ENCODE measurements around the gene VPS13D.
A peak's percentile ranks its signal among the peaks of the same experiment; 100 is the strongest.

The VPS13D gene

GRCh38 chr1:12204754-12205658, 24.8 kb upstream of the VPS13D start:
- no peak for DNase-seq (ENCODE audit: low read depth in 2 of 2)
- H3K4me3 ChIP-seq (replicated peaks in 1 of 2; ENCODE audit: low read depth in 2 of 2, low read length in 2 of 2) = no peak overlapping the region
- TF ChIP-seq CTCF (IDR thresholded peaks at IDR 0.05; ENCODE audit: low read depth, low read length) = no peak

- no peak for DNase-seq (ENCODE audit: low read depth in 2 of 2)
- no peak overlapping the region for H3K4me3 ChIP-seq (replicated peaks in 1 of 2; ENCODE audit: low read depth in 2 of 2, low read length in 2 of 2)
- no peak for TF ChIP-seq CTCF (IDR thresholded peaks at IDR 0.05; ENCODE audit: low read depth, low read length)
These were observed 23.6 kb upstream of the VPS13D start for GRCh38 chr1:12206238-12206637.

GRCh38 chr1:12206792-12207424, 22.9 kb upstream of the VPS13D start:
- DNase-seq (ENCODE audit: low read depth in 2 of 2) = no peak
- H3K4me3 ChIP-seq (replicated peaks in 1 of 2; ENCODE audit: low read depth in 2 of 2, low read length in 2 of 2) = no peak overlapping the region
- no peak for TF ChIP-seq CTCF (IDR thresholded peaks at IDR 0.05; ENCODE audit: low read depth, low read length)

- no peak for DNase-seq (ENCODE audit: low read depth in 2 of 2)
- H3K4me3 ChIP-seq (replicated peaks in 1 of 2; ENCODE audit: low read depth in 2 of 2, low read length in 2 of 2) = no peak overlapping the region
- TF ChIP-seq CTCF (IDR thresholded peaks at IDR 0.05; ENCODE audit: low read depth, low read length) = no peak
These were observed 21.6 kb upstream of the VPS13D start for GRCh38 chr1:12208271-12208670.

GRCh38 chr1:12208764-12209494, 20.9 kb upstream of the VPS13D start:
- peak; percentile 84 to 88 for DNase-seq (ENCODE audit: low read depth in 2 of 2)
- TF ChIP-seq CTCF (IDR thresholded peaks at IDR 0.05; ENCODE audit: low read depth, low read length) = peak; percentile 90
- H3K4me3 ChIP-seq (replicated peaks in 1 of 2; ENCODE audit: low read depth in 2 of 2, low read length in 2 of 2) = no peak overlapping the region

GRCh38 chr1:12209495-12209832, 20.4 kb upstream of the VPS13D start:
- no peak overlapping the region for H3K4me3 ChIP-seq (replicated peaks in 1 of 2; ENCODE audit: low read depth in 2 of 2, low read length in 2 of 2)
- TF ChIP-seq CTCF (IDR thresholded peaks at IDR 0.05; ENCODE audit: low read depth, low read length) = no peak
- DNase-seq (ENCODE audit: low read depth in 2 of 2) = no peak
